ENCODE results near the gene TENM4.

The TENM4 gene

GRCh38 chr11:78857688-78858087 lies 583.1 kb downstream of the TENM4 start:
- ATAC-seq = peak; percentile 76
- TF ChIP-seq PPARA (CRISPR knock-in tag; IDR thresholded peaks at IDR 0.05; ENCODE audit: borderline replicate concordance) = no peak
- TF ChIP-seq ZNF565 (CRISPR knock-in tag; conservative IDR thresholded peaks at IDR 0.05; ENCODE audit: low read depth) = 0 out of 2 replicates have a peak, but pooled peaks have one; percentile 17
- TF ChIP-seq SNAI2 (CRISPR knock-in tag; IDR thresholded peaks at IDR 0.05) = 0 out of 2 replicates have a peak, but pooled peaks have one; percentile 29
- TF ChIP-seq TCF4 (CRISPR knock-in tag; IDR thresholded peaks at IDR 0.05; ENCODE audit: borderline replicate concordance) = peak; percentile 89
- TF ChIP-seq PATZ1 (CRISPR knock-in tag; IDR thresholded peaks at IDR 0.05; ENCODE audit: borderline replicate concordance) = 0 out of 2 replicates have a peak, but pooled peaks have one; percentile 40
- 0 out of 2 replicates have a peak, but pooled peaks have one; percentile 48 for TF ChIP-seq ZNF8 (CRISPR knock-in tag; IDR thresholded peaks at IDR 0.05)
- no peak for TF ChIP-seq OSR1 (CRISPR knock-in tag; IDR thresholded peaks at IDR 0.05)
- peak; percentile 57 for TF ChIP-seq ISL1 (CRISPR knock-in tag; IDR thresholded peaks at IDR 0.05)
- TF ChIP-seq, protein P1, sequence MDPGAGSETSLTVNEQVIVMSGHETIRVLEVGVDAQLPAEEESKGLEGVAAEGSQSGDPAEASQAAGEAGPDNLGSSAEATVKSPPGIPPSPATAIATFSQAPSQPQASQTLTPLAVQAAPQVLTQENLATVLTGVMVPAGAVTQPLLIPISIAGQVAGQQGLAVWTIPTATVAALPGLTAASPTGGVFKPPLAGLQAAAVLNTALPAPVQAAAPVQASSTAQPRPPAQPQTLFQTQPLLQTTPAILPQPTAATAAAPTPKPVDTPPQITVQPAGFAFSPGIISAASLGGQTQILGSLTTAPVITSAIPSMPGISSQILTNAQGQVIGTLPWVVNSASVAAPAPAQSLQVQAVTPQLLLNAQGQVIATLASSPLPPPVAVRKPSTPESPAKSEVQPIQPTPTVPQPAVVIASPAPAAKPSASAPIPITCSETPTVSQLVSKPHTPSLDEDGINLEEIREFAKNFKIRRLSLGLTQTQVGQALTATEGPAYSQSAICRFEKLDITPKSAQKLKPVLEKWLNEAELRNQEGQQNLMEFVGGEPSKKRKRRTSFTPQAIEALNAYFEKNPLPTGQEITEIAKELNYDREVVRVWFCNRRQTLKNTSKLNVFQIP (CRISPR knock-in tag; IDR thresholded peaks at IDR 0.05; ENCODE audit: borderline replicate concordance, low read depth) = no peak
- TF ChIP-seq BACH2 (CRISPR knock-in tag; IDR thresholded peaks at IDR 0.05; ENCODE audit: borderline replicate concordance) = no peak
- TF ChIP-seq ZFP30 (CRISPR knock-in tag; IDR thresholded peaks at IDR 0.05) = no peak
- no peak for TF ChIP-seq ESRRG (CRISPR knock-in tag; IDR thresholded peaks at IDR 0.05)
- TF ChIP-seq ZFP3 (CRISPR knock-in tag; IDR thresholded peaks at IDR 0.05) = no peak
- TF ChIP-seq TOX (CRISPR knock-in tag; IDR thresholded peaks at IDR 0.05; ENCODE audit: borderline replicate concordance) = no peak
- TF ChIP-seq, protein P2, sequence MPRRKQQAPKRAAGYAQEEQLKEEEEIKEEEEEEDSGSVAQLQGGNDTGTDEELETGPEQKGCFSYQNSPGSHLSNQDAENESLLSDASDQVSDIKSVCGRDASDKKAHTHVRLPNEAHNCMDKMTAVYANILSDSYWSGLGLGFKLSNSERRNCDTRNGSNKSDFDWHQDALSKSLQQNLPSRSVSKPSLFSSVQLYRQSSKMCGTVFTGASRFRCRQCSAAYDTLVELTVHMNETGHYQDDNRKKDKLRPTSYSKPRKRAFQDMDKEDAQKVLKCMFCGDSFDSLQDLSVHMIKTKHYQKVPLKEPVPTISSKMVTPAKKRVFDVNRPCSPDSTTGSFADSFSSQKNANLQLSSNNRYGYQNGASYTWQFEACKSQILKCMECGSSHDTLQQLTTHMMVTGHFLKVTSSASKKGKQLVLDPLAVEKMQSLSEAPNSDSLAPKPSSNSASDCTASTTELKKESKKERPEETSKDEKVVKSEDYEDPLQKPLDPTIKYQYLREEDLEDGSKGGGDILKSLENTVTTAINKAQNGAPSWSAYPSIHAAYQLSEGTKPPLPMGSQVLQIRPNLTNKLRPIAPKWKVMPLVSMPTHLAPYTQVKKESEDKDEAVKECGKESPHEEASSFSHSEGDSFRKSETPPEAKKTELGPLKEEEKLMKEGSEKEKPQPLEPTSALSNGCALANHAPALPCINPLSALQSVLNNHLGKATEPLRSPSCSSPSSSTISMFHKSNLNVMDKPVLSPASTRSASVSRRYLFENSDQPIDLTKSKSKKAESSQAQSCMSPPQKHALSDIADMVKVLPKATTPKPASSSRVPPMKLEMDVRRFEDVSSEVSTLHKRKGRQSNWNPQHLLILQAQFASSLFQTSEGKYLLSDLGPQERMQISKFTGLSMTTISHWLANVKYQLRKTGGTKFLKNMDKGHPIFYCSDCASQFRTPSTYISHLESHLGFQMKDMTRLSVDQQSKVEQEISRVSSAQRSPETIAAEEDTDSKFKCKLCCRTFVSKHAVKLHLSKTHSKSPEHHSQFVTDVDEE (CRISPR knock-in tag; IDR thresholded peaks at IDR 0.05) = peak; percentile 77; the same call in 1 of the 2 replicates
- peak; percentile 88 for TF ChIP-seq ZNF70 (CRISPR knock-in tag; IDR thresholded peaks at IDR 0.05)
- TF ChIP-seq, protein P3, sequence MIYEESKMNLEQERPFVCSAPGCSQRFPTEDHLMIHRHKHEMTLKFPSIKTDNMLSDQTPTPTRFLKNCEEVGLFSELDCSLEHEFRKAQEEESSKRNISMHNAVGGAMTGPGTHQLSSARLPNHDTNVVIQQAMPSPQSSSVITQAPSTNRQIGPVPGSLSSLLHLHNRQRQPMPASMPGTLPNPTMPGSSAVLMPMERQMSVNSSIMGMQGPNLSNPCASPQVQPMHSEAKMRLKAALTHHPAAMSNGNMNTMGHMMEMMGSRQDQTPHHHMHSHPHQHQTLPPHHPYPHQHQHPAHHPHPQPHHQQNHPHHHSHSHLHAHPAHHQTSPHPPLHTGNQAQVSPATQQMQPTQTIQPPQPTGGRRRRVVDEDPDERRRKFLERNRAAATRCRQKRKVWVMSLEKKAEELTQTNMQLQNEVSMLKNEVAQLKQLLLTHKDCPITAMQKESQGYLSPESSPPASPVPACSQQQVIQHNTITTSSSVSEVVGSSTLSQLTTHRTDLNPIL (CRISPR knock-in tag; IDR thresholded peaks at IDR 0.05; ENCODE audit: low read depth) = no peak
- TF ChIP-seq CSRNP3 (CRISPR knock-in tag; IDR thresholded peaks at IDR 0.05) = no peak

DNA sequence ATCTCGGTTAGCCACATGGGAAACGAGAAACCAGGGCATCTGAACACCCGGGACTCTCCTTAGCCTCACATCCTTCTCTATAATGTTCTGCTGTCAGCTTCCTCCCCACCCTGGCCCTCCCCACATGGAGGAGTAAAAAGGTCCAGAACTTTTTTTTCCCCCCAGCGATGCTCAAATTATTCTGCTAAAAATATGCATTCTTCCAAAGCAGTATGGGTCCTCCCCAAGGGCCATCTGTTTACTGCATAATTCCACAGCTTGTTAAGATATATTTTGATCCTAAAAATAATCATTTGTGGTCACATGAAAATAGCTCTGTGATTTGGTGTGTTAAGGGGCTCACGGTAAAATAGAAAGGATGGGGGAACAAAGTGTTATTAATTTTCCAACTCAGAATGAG lies 584.6 kb downstream of the TENM4 start:
- TF ChIP-seq ZNF70 (CRISPR knock-in tag; IDR thresholded peaks at IDR 0.05) = no peak
- TF ChIP-seq, protein P2 (CRISPR knock-in tag; IDR thresholded peaks at IDR 0.05) = no peak
- TF ChIP-seq GLIS3 (CRISPR knock-in tag; IDR thresholded peaks at IDR 0.05) = no peak
- TF ChIP-seq ZNF565 (CRISPR knock-in tag; conservative IDR thresholded peaks at IDR 0.05; ENCODE audit: low read depth) = no peak
- TF ChIP-seq ZNF8 (CRISPR knock-in tag; IDR thresholded peaks at IDR 0.05) = no peak
- TF ChIP-seq SNAI2 (CRISPR knock-in tag; IDR thresholded peaks at IDR 0.05) = no peak
- TF ChIP-seq ZC3H10 (CRISPR knock-in tag; IDR thresholded peaks at IDR 0.05) = no peak
- TF ChIP-seq ZFP30 (CRISPR knock-in tag; IDR thresholded peaks at IDR 0.05) = no peak
- TF ChIP-seq, protein P3 (CRISPR knock-in tag; IDR thresholded peaks at IDR 0.05; ENCODE audit: low read depth) = no peak
- TF ChIP-seq ESRRG (CRISPR knock-in tag; IDR thresholded peaks at IDR 0.05) = no peak
- TF ChIP-seq RARB (CRISPR knock-in tag; IDR thresholded peaks at IDR 0.05) = no peak
- TF ChIP-seq PATZ1 (CRISPR knock-in tag; IDR thresholded peaks at IDR 0.05; ENCODE audit: borderline replicate concordance) = no peak
- no peak for ATAC-seq
